IMR-90 (cell line): ENCODE data around the gene SLC1A7. TPM values are rescaled to one million over a fixed set of nuclear protein-coding genes. Genes with fewer than 3 reads are reported as not detected.

Source experiments
- microRNA-seq, 2 experiments: library from miRNA; stranded (forward) in 1 of 2; unstranded in 1 of 2; fragments of 10-50 nt in 1 of 2; fragments of <30 nt in 1 of 2; gene quantifications in 1 of 2; microRNA quantifications in 1 of 2; one replicate each; pipeline versions ENCODE3 to v1.1.0; 2013 to 2020; ENCODE audit not compliant: insufficient read depth in 1 of 2, insufficient read length in 1 of 2, unreplicated experiment in 1 of 2
- polyA plus RNA-seq, 3 experiments: library from polyadenylated mRNA; depleted of rRNA; stranded (reverse); fragments of >200 nt; gene quantifications; 2 replicates each; pipeline ENCODE4 v1.2.3, GENCODE V29; 2012; ENCODE audit warnings: low replicate concordance in 1 of 3
- small RNA-seq, 5 experiments: library from RNA; depleted of rRNA; stranded (forward); fragments of <200 nt; gene quantifications; one replicate each; pipeline ENCODE3, GENCODE V24; 2012
- total RNA-seq: library from RNA; depleted of rRNA; stranded (reverse); fragments of >200 nt; gene quantifications from 2 replicates; pipeline ENCODE4 v1.2.3, GENCODE V29; 2012; rRNA removed

SLC1A7 gene
- total and polyA plus RNA-seq, 2 of the 4 experiments (the other 2 are of a cell fraction) = 0.05 TPM; not detected in 1

Small RNA genes lying within 50 kb of the gene (microRNA-seq; reads per million reads assigned to microRNA genes)
- gene HIGD1AP11 (ENCODE audit: insufficient read depth, insufficient read length) = not detected

Small RNA genes lying within 50 kb of the gene (small RNA-seq; reads per million reads assigned to genes)
- gene HIGD1AP11 = 0 reads per million in 5 experiments

Other genes starting within 250 kb of the SLC1A7 start
- 5.8 and 6.3 TPM in 2 replicates for gene ECHDC2, start 220.9 kb downstream of the SLC1A7 start, total RNA-seq
- gene ECHDC2, start 220.9 kb downstream of the SLC1A7 start, polyA plus RNA-seq (2012; rRNA removed) = 24.6 and 29.4 TPM in 2 replicates
- 70.4 and 140 TPM in 2 replicates for gene SCP2, start 215.4 kb downstream of the SLC1A7 start, total RNA-seq
- 66.1 and 83.1 TPM in 2 replicates for gene SCP2, start 215.4 kb downstream of the SLC1A7 start, polyA plus RNA-seq (2012; rRNA removed)
- gene PODN, start 80.4 kb downstream of the SLC1A7 start, total RNA-seq = 0.54 and 0.56 TPM in 2 replicates
- 5.4 and 6.2 TPM in 2 replicates for gene PODN, start 80.4 kb downstream of the SLC1A7 start, polyA plus RNA-seq (2012; rRNA removed)
- 14.2 and 16.0 TPM in 2 replicates for gene CPT2, start 54.2 kb upstream of the SLC1A7 start, total RNA-seq
- gene CPT2, start 54.2 kb upstream of the SLC1A7 start, polyA plus RNA-seq (2012; rRNA removed) = 13.6 and 15.8 TPM in 2 replicates
- 37.5 and 41.0 TPM in 2 replicates for gene CZIB, start 78.0 kb upstream of the SLC1A7 start, total RNA-seq
- gene CZIB, start 78.0 kb upstream of the SLC1A7 start, polyA plus RNA-seq (2012; rRNA removed) = 55.5 and 58.9 TPM in 2 replicates
- gene MAGOH, start 95.9 kb upstream of the SLC1A7 start, total RNA-seq = 3.8 and 26.4 TPM in 2 replicates
- gene MAGOH, start 95.9 kb upstream of the SLC1A7 start, polyA plus RNA-seq (2012; rRNA removed) = 19.0 and 26.3 TPM in 2 replicates
- 11.1 and 12.0 TPM in 2 replicates for gene LRP8, start 185.4 kb upstream of the SLC1A7 start, total RNA-seq
- 12.1 and 12.6 TPM in 2 replicates for gene LRP8, start 185.4 kb upstream of the SLC1A7 start, polyA plus RNA-seq (2012; rRNA removed)